Measurements from ENCODE around the gene SMAD1.

SMAD1 gene

DNA sequence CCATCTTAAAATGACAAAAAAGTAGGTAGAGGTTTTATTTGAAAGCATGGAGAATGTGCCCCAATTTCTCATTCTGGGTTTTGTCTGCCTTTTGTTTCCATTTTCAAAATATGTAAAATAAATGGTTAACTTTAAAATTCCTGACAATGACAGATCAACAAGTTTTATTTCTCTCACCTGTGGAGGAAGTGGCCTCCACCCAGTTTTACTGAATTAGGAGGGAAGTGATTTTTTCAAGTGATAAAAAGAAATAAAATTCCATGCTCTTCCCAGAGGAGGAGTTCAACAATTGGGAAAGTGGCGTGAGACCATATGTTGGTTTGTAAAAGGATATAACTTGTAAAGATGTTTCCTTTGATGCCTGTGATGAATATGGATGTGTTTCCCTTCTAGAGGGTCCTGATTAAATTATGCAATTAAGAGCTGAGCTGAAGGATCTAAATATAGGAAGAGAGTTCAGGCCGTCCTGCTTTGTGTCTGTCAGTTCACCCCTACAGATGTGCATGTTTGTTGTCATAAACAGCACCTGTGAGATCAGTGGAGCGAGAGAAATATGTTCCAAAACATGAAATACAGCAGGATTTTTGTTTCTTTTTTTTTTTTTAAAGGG is 19.5 kb downstream of the SMAD1 start:
- no peaks in the 10 kb centered on the region for H3K4me1 ChIP-seq (ENCODE audit: control insufficient read depth, insufficient read depth, low read length)
- H3K27me3 ChIP-seq (ENCODE audit: control insufficient read depth in 1 of 2, insufficient read depth in 2 of 2, low read length in 2 of 2) = no peaks in the 10 kb centered on the region
- H3K9ac ChIP-seq (ENCODE audit: low read length in 2 of 2) = no peak overlapping the region
- no peaks in the 10 kb centered on the region for H3K9me3 ChIP-seq (ENCODE audit: control insufficient read depth in 2 of 2, low read length in 2 of 2)
- no peaks in the 10 kb centered on the region for H3K36me3 ChIP-seq (ENCODE audit: control insufficient read depth in 2 of 2, insufficient read depth in 2 of 2, low read length in 2 of 2)
- no peak overlapping the region for H3K4me3 ChIP-seq (ENCODE audit: low read length in 2 of 2)
- H3K27ac ChIP-seq (ENCODE audit: low read length) = no peak overlapping the region

DNA sequence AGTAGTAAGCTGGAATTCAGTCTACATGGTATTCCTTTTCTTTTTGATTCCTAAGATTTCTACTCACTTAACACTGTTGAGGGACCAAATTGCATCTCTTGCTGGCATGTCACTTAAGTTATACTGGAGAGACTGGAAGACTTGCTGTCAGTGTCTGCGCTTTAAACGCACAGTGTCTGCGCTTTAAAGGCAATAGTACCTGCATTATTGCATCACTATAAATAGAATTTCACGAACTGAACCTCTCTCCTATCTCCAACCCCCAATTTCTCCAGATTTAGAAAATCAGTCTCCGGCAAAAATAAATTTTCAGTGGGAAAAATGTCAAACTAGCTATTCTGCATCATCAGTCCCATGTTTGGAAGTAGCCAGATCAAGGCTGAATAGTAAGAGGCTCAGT is 21.2 kb downstream of the SMAD1 start:
- Histone ChIP-seq H3K36me3 (ENCODE audit: control insufficient read depth in 2 of 2, insufficient read depth in 2 of 2, low read length in 2 of 2) (no peaks in the 10 kb centered on the region), H3K4me3 (ENCODE audit: low read length in 2 of 2) (no peak overlapping the region), H3K9me3 (ENCODE audit: control insufficient read depth in 2 of 2, low read length in 2 of 2) (no peaks in the 10 kb centered on the region), H3K27me3 (ENCODE audit: control insufficient read depth in 1 of 2, insufficient read depth in 2 of 2, low read length in 2 of 2) (no peaks in the 10 kb centered on the region), H3K9ac (ENCODE audit: low read length in 2 of 2) (no peak overlapping the region), H3K4me1 (ENCODE audit: control insufficient read depth, insufficient read depth, low read length) (no peaks in the 10 kb centered on the region), H3K27ac (ENCODE audit: low read length) (no peak overlapping the region)

DNA sequence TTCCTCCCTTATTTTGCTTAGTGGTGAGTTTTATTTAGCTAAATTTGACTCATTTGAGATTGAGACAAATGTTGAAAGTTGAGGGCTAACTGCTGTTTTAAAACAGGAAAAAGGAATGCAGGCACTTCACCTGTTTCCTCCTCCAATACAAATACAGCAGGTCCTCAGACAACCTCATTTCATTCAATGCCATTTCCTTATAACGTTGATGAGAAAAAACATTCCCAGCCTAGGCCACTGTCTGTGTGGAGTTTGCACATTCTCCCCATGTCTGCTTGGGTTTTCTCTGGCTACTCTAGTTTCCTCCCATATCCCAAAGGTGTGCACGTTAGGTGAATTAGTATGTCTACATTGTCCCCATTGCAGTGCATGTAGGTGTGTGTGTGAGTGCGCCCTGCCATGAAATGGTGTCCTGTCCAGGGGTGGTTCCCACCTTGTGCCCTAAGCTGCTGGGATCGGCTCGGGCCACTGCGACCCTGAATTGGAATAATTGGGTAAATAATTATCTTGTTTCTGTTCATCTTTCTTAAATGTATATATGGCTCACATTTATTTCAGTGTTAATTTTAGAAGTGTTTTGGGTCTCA is 21.9 kb downstream of the SMAD1 start:
- Histone ChIP-seq H3K36me3 (ENCODE audit: control insufficient read depth in 2 of 2, insufficient read depth in 2 of 2, low read length in 2 of 2) (no peaks in the 10 kb centered on the region), H3K4me1 (ENCODE audit: control insufficient read depth, insufficient read depth, low read length) (no peaks in the 10 kb centered on the region), H3K4me3 (ENCODE audit: low read length in 2 of 2) (no peak overlapping the region), H3K27me3 (ENCODE audit: control insufficient read depth in 1 of 2, insufficient read depth in 2 of 2, low read length in 2 of 2) (no peaks in the 10 kb centered on the region), H3K9ac (ENCODE audit: low read length in 2 of 2) (no peak overlapping the region), H3K9me3 (ENCODE audit: control insufficient read depth in 2 of 2, low read length in 2 of 2) (no peaks in the 10 kb centered on the region), H3K27ac (ENCODE audit: low read length) (no peak overlapping the region)

DNA sequence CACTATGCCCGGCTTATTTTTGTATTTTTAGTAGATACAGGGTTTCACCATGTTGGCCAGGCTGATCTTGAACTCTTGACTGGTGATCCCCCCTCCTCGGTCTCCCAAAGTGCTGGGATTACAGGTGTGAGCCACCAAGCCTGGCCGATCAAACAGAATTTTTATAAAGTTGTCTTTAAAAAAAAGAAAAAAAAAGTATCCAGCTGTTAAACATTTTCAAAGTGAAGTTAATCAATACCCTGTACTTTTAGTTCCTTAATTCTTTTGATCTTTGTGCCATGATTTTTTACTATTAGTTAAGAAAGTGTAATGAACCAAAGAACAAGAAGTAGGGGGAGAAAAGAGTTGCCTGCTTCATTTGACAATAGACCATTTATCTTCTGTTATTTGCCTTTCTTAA is 24.3 kb downstream of the SMAD1 start:
- no peaks in the 10 kb centered on the region for H3K4me1 ChIP-seq (ENCODE audit: control insufficient read depth, insufficient read depth, low read length)
- no peaks in the 10 kb centered on the region for H3K9me3 ChIP-seq (ENCODE audit: control insufficient read depth in 2 of 2, low read length in 2 of 2)
- H3K27me3 ChIP-seq (ENCODE audit: control insufficient read depth in 1 of 2, insufficient read depth in 2 of 2, low read length in 2 of 2) = no peaks in the 10 kb centered on the region
- no peak overlapping the region for H3K4me3 ChIP-seq (ENCODE audit: low read length in 2 of 2)
- H3K9ac ChIP-seq (ENCODE audit: low read length in 2 of 2) = no peak overlapping the region
- no peak overlapping the region for H3K27ac ChIP-seq (ENCODE audit: low read length)
- H3K36me3 ChIP-seq (ENCODE audit: control insufficient read depth in 2 of 2, insufficient read depth in 2 of 2, low read length in 2 of 2) = no peaks in the 10 kb centered on the region

DNA sequence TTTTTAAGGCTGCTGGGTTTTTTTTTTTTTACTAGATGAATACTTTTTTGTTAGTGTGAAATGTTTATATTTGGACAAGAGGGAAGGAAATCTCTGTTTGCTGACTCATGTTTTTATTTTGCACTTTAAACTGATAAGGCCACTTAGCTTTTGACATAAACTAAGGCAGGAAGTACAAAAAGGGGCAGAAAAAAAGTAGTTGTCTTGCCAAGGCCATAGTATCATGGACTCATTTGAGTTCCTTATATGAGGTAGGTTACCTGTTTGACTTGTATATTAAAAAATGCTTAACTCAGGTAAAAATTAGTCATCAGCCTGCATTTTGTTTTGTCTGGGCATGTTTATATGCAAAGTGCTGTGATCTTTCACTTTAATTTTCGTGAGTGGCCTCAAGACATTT is 26.0 kb downstream of the SMAD1 start:
- no peak overlapping the region for H3K27ac ChIP-seq (ENCODE audit: low read length)
- H3K9me3 ChIP-seq (ENCODE audit: control insufficient read depth in 2 of 2, low read length in 2 of 2) = no peaks in the 10 kb centered on the region
- H3K36me3 ChIP-seq (ENCODE audit: control insufficient read depth in 2 of 2, insufficient read depth in 2 of 2, low read length in 2 of 2) = no peaks in the 10 kb centered on the region
- no peaks in the 10 kb centered on the region for H3K27me3 ChIP-seq (ENCODE audit: control insufficient read depth in 1 of 2, insufficient read depth in 2 of 2, low read length in 2 of 2)
- no peaks in the 10 kb centered on the region for H3K4me1 ChIP-seq (ENCODE audit: control insufficient read depth, insufficient read depth, low read length)
- no peak overlapping the region for H3K9ac ChIP-seq (ENCODE audit: low read length in 2 of 2)
- H3K4me3 ChIP-seq (ENCODE audit: low read length in 2 of 2) = no peak overlapping the region

DNA sequence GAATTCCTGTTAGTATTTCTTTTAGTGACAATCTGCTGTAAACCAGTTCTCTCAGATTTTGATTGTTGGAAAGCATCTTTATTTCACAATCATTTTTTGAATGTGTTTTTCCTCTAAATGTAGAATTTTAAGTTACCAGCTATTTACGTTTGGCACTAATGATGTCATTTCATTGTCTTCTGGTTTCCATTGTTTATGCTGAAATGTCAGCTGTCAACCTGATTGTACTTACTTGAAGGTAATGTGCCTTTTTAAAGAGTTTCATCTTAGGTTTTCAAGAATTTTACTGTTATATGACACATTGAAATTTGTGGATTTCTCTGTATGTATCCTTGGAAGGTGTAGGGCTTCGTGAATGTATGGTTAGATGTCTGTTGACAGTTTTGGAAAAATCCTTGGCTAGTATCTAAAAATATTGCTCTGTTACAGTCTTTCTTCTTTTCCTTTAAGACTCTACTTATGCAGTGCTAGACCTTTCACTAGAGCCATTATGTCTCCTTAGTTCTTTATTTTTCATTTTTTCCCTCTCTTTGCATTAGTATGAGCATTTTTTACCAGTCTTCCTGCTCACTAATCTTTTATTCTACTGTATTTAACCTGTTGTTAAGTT is 30.4 kb downstream of the SMAD1 start:
- Histone ChIP-seq H3K4me3 (ENCODE audit: low read length in 2 of 2) (no peak overlapping the region), H3K27me3 (ENCODE audit: control insufficient read depth in 1 of 2, insufficient read depth in 2 of 2, low read length in 2 of 2) (no peaks in the 10 kb centered on the region), H3K9me3 (ENCODE audit: control insufficient read depth in 2 of 2, low read length in 2 of 2) (no peaks in the 10 kb centered on the region), H3K4me1 (ENCODE audit: control insufficient read depth, insufficient read depth, low read length) (no peaks in the 10 kb centered on the region), H3K9ac (ENCODE audit: low read length in 2 of 2) (no peak overlapping the region), H3K36me3 (ENCODE audit: control insufficient read depth in 2 of 2, insufficient read depth in 2 of 2, low read length in 2 of 2) (peaks cover 2 to 4% of the 10 kb centered on the region in 2 donors), H3K27ac (ENCODE audit: low read length) (no peak overlapping the region)

DNA sequence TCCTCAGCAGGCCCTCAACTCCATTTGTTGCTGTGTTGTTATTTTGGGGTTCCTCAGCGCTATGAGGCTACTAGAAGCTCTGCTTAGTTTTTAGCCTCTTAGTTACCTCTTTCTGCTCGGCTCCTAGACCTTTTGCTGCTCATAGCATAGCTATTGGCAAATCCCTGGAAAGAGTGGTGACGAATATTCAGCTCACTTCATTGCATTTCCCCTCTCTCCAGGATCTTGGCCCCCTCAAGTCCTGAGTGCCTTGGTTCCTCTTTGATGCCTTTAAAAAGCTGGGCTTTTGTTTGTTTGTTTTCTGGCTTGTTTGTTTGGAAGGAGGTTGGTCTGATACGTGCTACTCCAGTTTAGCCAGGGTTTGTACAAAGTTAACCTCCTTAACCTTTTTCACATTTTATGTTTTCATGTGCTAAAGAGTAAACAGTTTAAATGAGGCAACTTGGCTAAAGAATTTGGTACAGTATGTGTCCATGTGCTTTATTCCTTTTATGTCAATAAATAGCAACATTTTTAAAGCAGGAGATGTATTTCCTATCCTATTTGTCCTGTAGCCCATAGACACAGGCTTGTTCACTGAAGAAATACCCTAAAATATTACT is 31.5 kb downstream of the SMAD1 start:
- no peak overlapping the region for H3K27ac ChIP-seq (ENCODE audit: low read length)
- peaks cover 4% of the 10 kb centered on the region in 2 donors for H3K36me3 ChIP-seq (ENCODE audit: control insufficient read depth in 2 of 2, insufficient read depth in 2 of 2, low read length in 2 of 2)
- H3K4me3 ChIP-seq (ENCODE audit: low read length in 2 of 2) = no peak overlapping the region
- H3K27me3 ChIP-seq (ENCODE audit: control insufficient read depth in 1 of 2, insufficient read depth in 2 of 2, low read length in 2 of 2) = no peaks in the 10 kb centered on the region
- H3K4me1 ChIP-seq (ENCODE audit: control insufficient read depth, insufficient read depth, low read length) = no peaks in the 10 kb centered on the region
- H3K9me3 ChIP-seq (ENCODE audit: control insufficient read depth in 2 of 2, low read length in 2 of 2) = no peaks in the 10 kb centered on the region
- no peak overlapping the region for H3K9ac ChIP-seq (ENCODE audit: low read length in 2 of 2)

DNA sequence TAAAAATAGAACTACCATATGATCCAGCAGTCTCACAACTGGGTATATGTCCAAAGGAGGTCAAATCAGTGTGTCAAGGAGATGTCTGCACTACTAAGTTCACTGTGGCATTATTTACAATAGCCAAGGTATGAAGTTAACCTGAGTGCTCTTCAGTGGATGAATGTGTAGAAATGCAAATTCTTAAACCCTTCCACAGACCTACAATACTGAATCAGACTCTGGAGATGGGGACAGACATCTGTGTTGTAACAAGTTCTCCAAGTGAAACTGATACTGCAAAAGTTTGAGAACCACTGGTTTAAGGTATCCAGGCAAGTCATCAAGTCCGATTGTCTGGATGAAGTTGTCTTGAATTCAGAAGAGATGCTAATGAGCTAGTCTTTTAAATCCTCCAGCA is 38.5 kb downstream of the SMAD1 start:
- Histone ChIP-seq H3K27ac (ENCODE audit: low read length) (no peak overlapping the region), H3K4me3 (ENCODE audit: low read length in 2 of 2) (no peak overlapping the region), H3K9ac (ENCODE audit: low read length in 2 of 2) (no peak overlapping the region), H3K9me3 (ENCODE audit: control insufficient read depth in 2 of 2, low read length in 2 of 2) (no peaks in the 10 kb centered on the region), H3K36me3 (ENCODE audit: control insufficient read depth in 2 of 2, insufficient read depth in 2 of 2, low read length in 2 of 2) (peaks cover 0 to 4% of the 10 kb centered on the region in 2 donors), H3K27me3 (ENCODE audit: control insufficient read depth in 1 of 2, insufficient read depth in 2 of 2, low read length in 2 of 2) (no peaks in the 10 kb centered on the region), H3K4me1 (ENCODE audit: control insufficient read depth, insufficient read depth, low read length) (no peaks in the 10 kb centered on the region)

DNA sequence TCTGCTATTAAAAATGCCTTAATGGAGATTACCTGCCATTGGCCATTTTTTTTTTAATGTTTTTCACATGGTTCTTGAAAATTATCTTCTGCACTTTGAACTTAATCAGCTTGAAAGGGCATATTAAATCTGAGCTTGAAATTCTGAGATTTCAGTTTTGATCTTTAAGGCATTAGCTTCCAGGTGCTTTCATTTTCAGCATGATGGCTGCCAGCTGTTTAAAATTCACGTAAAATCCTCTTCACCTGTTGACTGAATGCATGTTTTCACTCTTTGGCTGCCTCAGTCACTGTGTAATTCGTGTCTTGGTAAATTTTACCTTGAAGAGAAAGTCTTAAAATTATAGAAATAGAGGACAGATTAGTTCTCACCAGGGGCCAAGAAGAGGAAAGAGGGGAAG is 39.6 kb downstream of the SMAD1 start:
- H3K4me3 ChIP-seq (ENCODE audit: low read length in 2 of 2) = no peak overlapping the region
- H3K9me3 ChIP-seq (ENCODE audit: control insufficient read depth in 2 of 2, low read length in 2 of 2) = no peaks in the 10 kb centered on the region
- H3K4me1 ChIP-seq (ENCODE audit: control insufficient read depth, insufficient read depth, low read length) = peaks cover 5% of the 10 kb centered on the region
- no peaks in the 10 kb centered on the region for H3K27me3 ChIP-seq (ENCODE audit: control insufficient read depth in 1 of 2, insufficient read depth in 2 of 2, low read length in 2 of 2)
- no peak overlapping the region for H3K9ac ChIP-seq (ENCODE audit: low read length in 2 of 2)
- no peak overlapping the region for H3K27ac ChIP-seq (ENCODE audit: low read length)
- H3K36me3 ChIP-seq (ENCODE audit: control insufficient read depth in 2 of 2, insufficient read depth in 2 of 2, low read length in 2 of 2) = peaks cover 0 to 4% of the 10 kb centered on the region in 2 donors

DNA sequence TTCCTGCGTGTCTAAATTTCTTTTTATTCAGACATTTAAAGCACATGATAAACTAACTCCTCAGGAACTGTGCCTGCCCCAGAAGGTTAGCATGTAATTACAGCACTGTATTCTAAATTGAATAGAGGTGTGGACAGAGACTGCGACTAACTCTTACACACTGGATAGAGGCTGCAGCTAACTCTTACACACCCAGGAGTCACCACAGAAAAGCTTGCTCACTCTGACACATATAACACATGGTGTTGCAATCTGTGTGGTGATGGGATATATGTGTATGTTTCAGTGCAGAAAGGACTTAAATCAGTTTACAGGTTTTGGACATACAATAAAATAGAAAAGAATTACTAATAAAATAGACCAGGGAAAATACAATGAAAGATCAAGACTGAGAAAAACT is 41.5 kb downstream of the SMAD1 start:
- no peak overlapping the region for H3K27ac ChIP-seq (ENCODE audit: low read length)
- no peaks in the 10 kb centered on the region for H3K27me3 ChIP-seq (ENCODE audit: control insufficient read depth in 1 of 2, insufficient read depth in 2 of 2, low read length in 2 of 2)
- H3K9ac ChIP-seq (ENCODE audit: low read length in 2 of 2) = no peak overlapping the region
- H3K4me3 ChIP-seq (ENCODE audit: low read length in 2 of 2) = no peak overlapping the region
- H3K4me1 ChIP-seq (ENCODE audit: control insufficient read depth, insufficient read depth, low read length) = peaks cover 5% of the 10 kb centered on the region
- H3K36me3 ChIP-seq (ENCODE audit: control insufficient read depth in 2 of 2, insufficient read depth in 2 of 2, low read length in 2 of 2) = no peaks in the 10 kb centered on the region
- H3K9me3 ChIP-seq (ENCODE audit: control insufficient read depth in 2 of 2, low read length in 2 of 2) = no peaks in the 10 kb centered on the region

DNA sequence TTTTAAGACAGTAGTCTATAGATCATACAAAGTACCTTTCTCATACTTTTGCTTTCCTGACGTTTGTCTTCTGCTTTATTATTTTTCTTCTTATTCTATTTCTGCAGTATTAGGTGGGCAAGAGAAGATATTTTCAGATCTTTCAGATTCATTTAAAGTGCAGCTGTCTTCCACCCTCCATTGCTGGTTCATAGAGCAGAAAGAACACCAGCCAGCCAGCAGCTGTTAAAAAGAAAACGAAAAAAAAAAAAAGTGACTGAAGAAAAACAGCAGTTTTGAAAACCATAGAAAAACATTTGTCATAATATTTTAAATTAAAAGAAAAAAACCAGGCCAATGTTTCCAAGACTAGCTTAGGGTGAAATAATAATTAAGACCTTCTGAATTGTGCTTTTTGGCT is 42.9 kb downstream of the SMAD1 start:
- no peak overlapping the region for H3K27ac ChIP-seq (ENCODE audit: low read length)
- no peak overlapping the region for H3K4me3 ChIP-seq (ENCODE audit: low read length in 2 of 2)
- no peaks in the 10 kb centered on the region for H3K36me3 ChIP-seq (ENCODE audit: control insufficient read depth in 2 of 2, insufficient read depth in 2 of 2, low read length in 2 of 2)
- no peaks in the 10 kb centered on the region for H3K9me3 ChIP-seq (ENCODE audit: control insufficient read depth in 2 of 2, low read length in 2 of 2)
- no peak overlapping the region for H3K9ac ChIP-seq (ENCODE audit: low read length in 2 of 2)
- peaks cover 5% of the 10 kb centered on the region for H3K4me1 ChIP-seq (ENCODE audit: control insufficient read depth, insufficient read depth, low read length)
- H3K27me3 ChIP-seq (ENCODE audit: control insufficient read depth in 1 of 2, insufficient read depth in 2 of 2, low read length in 2 of 2) = no peaks in the 10 kb centered on the region

Data from stomach smooth muscle (tissue), 2 donors.